Ammon's horn (tissue), 1 donor: Measurements from ENCODE around the gene EPC2.

Experiments
- DNase-seq: peaks from one replicate; pipeline ENCODE4 v3.0.0-alpha.2; 2016; ENCODE audit warnings: low spot score

The EPC2 gene

GRCh38 chr2:148810081-148810480 lies 165.5 kb downstream of the EPC2 start:
- no peak for DNase-seq

GRCh38 chr2:148812306-148812705 lies 167.8 kb downstream of the EPC2 start:
- DNase-seq, result peak; percentile 49

- DNase-seq, result no peak
Observed at GRCh38 chr2:148813603-148814065, 169.1 kb downstream of the EPC2 start.

GRCh38 chr2:148814143-148814859 lies 169.8 kb downstream of the EPC2 start:
- DNase-seq, result no peak

GRCh38 chr2:148814860-148815419 lies 170.4 kb downstream of the EPC2 start:
- no peak for DNase-seq

- DNase-seq, result no peak
Observed at GRCh38 chr2:148816176-148816575, 171.6 kb downstream of the EPC2 start.

- peak; percentile 58 for DNase-seq
Observed at GRCh38 chr2:148817210-148817708, 172.7 kb downstream of the EPC2 start.

- no peak for DNase-seq
Observed at GRCh38 chr2:148819019-148819585, 174.6 kb downstream of the EPC2 start.

- no peak for DNase-seq
Observed at GRCh38 chr2:148824190-148824589, 179.6 kb downstream of the EPC2 start.

GRCh38 chr2:148826791-148827190 lies 182.2 kb downstream of the EPC2 start:
- DNase-seq, result no peak

- no peak for DNase-seq
Observed at GRCh38 chr2:148828941-148829340, 184.4 kb downstream of the EPC2 start.

GRCh38 chr2:148829618-148830017 lies 185.1 kb downstream of the EPC2 start:
- no peak for DNase-seq

- DNase-seq, result no peak
Observed at GRCh38 chr2:148832637-148833036, 188.1 kb downstream of the EPC2 start.
